ENCODE data around the gene TRIM63. TPM values are rescaled to one million over a fixed set of nuclear protein-coding genes. Genes with fewer than 3 reads are reported as not detected.

The TRIM63 gene
- total and polyA plus RNA-seq, 9 of the 15 experiments (the other 6 are each of a cell fraction or from before 2014, with no cell fraction given): 0.08 to 0.57 (median 0.36) TPM

DNA sequence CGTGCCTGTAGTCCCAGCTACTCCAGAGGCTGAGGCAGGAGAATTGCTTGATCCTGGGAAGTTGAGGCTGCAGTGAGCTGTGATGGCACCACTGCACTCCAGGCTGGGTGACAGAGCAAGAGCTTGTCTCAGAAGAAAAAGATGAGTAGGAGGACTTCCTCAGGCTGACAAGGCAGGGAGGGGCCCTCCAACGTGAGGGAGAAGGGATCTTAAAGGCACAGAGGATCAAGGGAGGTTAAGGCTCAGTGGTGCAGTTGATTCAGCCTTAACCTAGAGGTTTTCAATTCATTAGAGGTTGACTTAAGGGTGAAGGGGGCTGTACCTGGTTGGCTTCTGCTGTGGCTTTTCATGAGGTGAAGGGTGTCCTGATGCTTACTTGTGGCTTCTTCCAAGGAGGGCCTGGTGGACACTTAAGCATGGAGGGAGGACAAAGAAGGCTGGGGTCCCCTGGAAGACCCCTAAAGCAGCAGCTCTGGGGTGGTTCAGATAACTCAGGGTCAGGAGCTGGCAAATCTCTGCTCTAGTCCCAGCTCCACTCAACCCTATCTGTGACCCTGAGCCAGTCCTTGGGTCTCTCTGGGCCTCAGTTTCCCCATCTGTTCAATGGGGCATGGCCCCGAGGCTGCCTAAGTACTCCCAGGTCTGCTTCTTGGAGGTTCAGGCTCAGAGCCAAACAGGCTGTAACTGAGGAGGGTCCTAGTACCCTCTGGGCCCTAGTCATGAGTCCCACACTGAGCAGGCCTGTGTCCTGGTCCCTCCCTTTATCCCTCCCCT, 39.5 kb downstream of the TRIM63 start (continued):
- peak; percentile 65 to 98 for TF ChIP-seq MAZ (CRISPR knock-in tag; conservative IDR thresholded peaks at IDR 0.05 in 1 of 2, IDR thresholded peaks at IDR 0.05 in 1 of 2)
- no peak for TF ChIP-seq ARID4B (CRISPR knock-in tag; IDR thresholded peaks at IDR 0.05)
- TF ChIP-seq SP2 (IDR thresholded peaks at IDR 0.05; ENCODE audit: extremely low read depth, low read depth, low read length, poor library complexity, severe bottlenecking): no peak
- TF ChIP-seq MEIS2 (IDR thresholded peaks at IDR 0.05; ENCODE audit: partially characterized antibody): peak; percentile 59
- no peak for TF ChIP-seq ZNF584 (CRISPR knock-in tag; IDR thresholded peaks at IDR 0.05; ENCODE audit: low read depth)
- no peak for TF ChIP-seq OTX1 (CRISPR knock-in tag; IDR thresholded peaks at IDR 0.05)
- 0 out of 2 replicates have a peak, but pooled peaks have one; percentile 18 for TF ChIP-seq CREM (IDR thresholded peaks at IDR 0.05; ENCODE audit: low read depth)
- TF ChIP-seq, protein P1, sequence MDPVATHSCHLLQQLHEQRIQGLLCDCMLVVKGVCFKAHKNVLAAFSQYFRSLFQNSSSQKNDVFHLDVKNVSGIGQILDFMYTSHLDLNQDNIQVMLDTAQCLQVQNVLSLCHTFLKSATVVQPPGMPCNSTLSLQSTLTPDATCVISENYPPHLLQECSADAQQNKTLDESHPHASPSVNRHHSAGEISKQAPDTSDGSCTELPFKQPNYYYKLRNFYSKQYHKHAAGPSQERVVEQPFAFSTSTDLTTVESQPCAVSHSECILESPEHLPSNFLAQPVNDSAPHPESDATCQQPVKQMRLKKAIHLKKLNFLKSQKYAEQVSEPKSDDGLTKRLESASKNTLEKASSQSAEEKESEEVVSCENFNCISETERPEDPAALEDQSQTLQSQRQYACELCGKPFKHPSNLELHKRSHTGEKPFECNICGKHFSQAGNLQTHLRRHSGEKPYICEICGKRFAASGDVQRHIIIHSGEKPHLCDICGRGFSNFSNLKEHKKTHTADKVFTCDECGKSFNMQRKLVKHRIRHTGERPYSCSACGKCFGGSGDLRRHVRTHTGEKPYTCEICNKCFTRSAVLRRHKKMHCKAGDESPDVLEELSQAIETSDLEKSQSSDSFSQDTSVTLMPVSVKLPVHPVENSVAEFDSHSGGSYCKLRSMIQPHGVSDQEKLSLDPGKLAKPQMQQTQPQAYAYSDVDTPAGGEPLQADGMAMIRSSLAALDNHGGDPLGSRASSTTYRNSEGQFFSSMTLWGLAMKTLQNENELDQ (CRISPR knock-in tag; IDR thresholded peaks at IDR 0.05; ENCODE audit: borderline replicate concordance): no peak
- no peak for TF ChIP-seq YBX1 (IDR thresholded peaks at IDR 0.05)
- TF ChIP-seq GATA2 (CRISPR knock-in tag; IDR thresholded peaks at IDR 0.05): no peak
- TF ChIP-seq ZKSCAN3 (CRISPR knock-in tag; IDR thresholded peaks at IDR 0.05): no peak
- 0 out of 2 replicates have a peak, but pooled peaks have one; percentile 12 for TF ChIP-seq CTBP1 (IDR thresholded peaks at IDR 0.05; ENCODE audit: borderline replicate concordance)
- no peak for TF ChIP-seq ZKSCAN8 (CRISPR knock-in tag; IDR thresholded peaks at IDR 0.05)
- TF ChIP-seq ZNF263 (CRISPR knock-in tag; IDR thresholded peaks at IDR 0.05; ENCODE audit: borderline replicate concordance): no peak
- no peak for TF ChIP-seq THRA (IDR thresholded peaks at IDR 0.05)
- TF ChIP-seq RCOR1 (IDR thresholded peaks at IDR 0.05; ENCODE audit: borderline replicate concordance in 1 of 2, low read depth in 2 of 2, low read length in 2 of 2): peak in 1 of 2 experiments; percentile 52; a peak in 1 of 4 replicates
- no peak for TF ChIP-seq ZNF280A (IDR thresholded peaks at IDR 0.05; ENCODE audit: low read depth, partially characterized antibody)
